ENCODE measurements around the gene GM2A. TPM values are rescaled to one million over a fixed set of nuclear protein-coding genes. Genes with fewer than 3 reads are reported as not detected.

GM2A gene
- total and polyA plus RNA-seq, 9 of the 15 experiments (the other 6 are each of a cell fraction or from before 2014, with no cell fraction given) = 5.8 to 36.0 (median 10.0) TPM

DNA sequence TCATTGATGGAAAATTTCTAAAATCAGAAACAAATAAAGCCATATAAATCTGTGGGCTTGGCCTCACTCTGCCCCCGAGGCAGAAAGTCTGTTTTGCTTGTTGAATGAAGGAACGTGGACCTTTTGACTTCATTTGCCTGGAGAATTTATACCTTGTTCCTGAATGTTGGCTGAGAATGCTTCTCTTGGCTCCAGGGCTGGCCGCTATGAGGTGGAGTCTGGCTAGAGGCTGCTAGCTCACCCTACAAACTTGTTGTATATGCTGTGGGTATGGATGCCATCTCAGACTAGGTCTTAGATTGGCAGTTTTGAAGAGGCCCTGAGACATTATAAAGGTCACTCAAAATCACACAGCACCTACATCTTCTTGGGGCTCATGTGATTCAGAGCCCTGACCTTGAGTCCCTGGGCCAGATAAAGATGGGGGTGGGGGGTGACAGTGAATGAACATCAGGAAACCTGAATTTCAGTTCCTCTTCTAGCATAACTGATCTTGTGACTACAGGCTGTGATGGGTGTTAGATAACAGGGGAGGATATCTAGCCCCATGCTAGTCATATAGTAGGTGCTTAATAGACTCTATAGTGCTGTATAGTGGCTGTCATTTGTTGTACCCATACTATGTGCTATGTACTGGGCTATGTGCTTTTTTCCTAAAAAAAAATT, 2.8 kb downstream of the GM2A start (continued):
- peak; percentile 33; the same call in 1 of the 2 replicates for TF ChIP-seq PKNOX1 (IDR thresholded peaks at IDR 0.05)
- peak; percentile 24 for TF ChIP-seq CBFA2T3 (IDR thresholded peaks at IDR 0.05)
- TF ChIP-seq FOXJ2 (tag; IDR thresholded peaks at IDR 0.05) = 0 out of 2 replicates have a peak, but pooled peaks have one; percentile 29
- 0 out of 2 replicates have a peak, but pooled peaks have one; percentile 7 for TF ChIP-seq ZNF354B (CRISPR knock-in tag; IDR thresholded peaks at IDR 0.05)
- peak; percentile 55; the same call in 1 of the 2 replicates for TF ChIP-seq EP300 (IDR thresholded peaks at IDR 0.05; ENCODE audit: low read length)
- TF ChIP-seq ZNF197 (CRISPR knock-in tag; IDR thresholded peaks at IDR 0.05; ENCODE audit: low read depth) = 0 out of 2 replicates have a peak, but pooled peaks have one; percentile 33
- TF ChIP-seq ZNF766 (CRISPR knock-in tag; conservative IDR thresholded peaks at IDR 0.05) = peak; percentile 80
- peak; percentile 57; the same call in 1 of the 2 replicates for TF ChIP-seq SMARCE1 (IDR thresholded peaks at IDR 0.05)
- TF ChIP-seq RNF2 (IDR thresholded peaks at IDR 0.05) = peak; percentile 59; the same call in 1 of the 2 replicates
- TF ChIP-seq NFE2L1 (tag; IDR thresholded peaks at IDR 0.05; ENCODE audit: borderline replicate concordance, low read depth) = no peak
- peak; percentile 92 for TF ChIP-seq ESRRA (IDR thresholded peaks at IDR 0.05; ENCODE audit: borderline replicate concordance, low read depth)
- no peak for TF ChIP-seq ETS2 (tag; IDR thresholded peaks at IDR 0.05; ENCODE audit: borderline replicate concordance, poor library complexity, severe bottlenecking)
- peak; percentile 69; the same call in 1 of the 2 replicates for TF ChIP-seq CTBP1 (IDR thresholded peaks at IDR 0.05; ENCODE audit: borderline replicate concordance)
- TF ChIP-seq JUND (IDR thresholded peaks at IDR 0.05; ENCODE audit: borderline replicate concordance, low read depth, low read length) = 0 out of 2 replicates have a peak, but pooled peaks have one; percentile 14
- TF ChIP-seq JUND (tag; IDR thresholded peaks at IDR 0.05; ENCODE audit: borderline replicate concordance, low read depth, low read length) = peak; percentile 31; the same call in 1 of the 3 replicates
- peak; percentile 58 for TF ChIP-seq TFE3 (CRISPR knock-in tag; IDR thresholded peaks at IDR 0.05)
- TF ChIP-seq MITF (IDR thresholded peaks at IDR 0.05) = peak; percentile 89
- TF ChIP-seq, protein P1, sequence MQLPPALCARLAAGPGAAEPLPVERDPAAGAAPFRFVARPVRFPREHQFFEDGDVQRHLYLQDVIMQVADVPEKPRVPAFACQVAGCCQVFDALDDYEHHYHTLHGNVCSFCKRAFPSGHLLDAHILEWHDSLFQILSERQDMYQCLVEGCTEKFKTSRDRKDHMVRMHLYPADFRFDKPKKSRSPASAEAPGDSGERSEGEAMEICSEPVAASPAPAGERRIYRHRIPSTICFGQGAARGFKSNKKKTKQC (CRISPR knock-in tag; IDR thresholded peaks at IDR 0.05) = no peak
- 0 out of 2 replicates have a peak, but pooled peaks have one; percentile 7 for TF ChIP-seq ZNF239 (CRISPR knock-in tag; IDR thresholded peaks at IDR 0.05)
- TF ChIP-seq NR2C1 (IDR thresholded peaks at IDR 0.05) = no peak
- peak; percentile 50 for TF ChIP-seq NR2C1 (tag; IDR thresholded peaks at IDR 0.05)
- no peak for TF ChIP-seq PTTG1 (tag; IDR thresholded peaks at IDR 0.05; ENCODE audit: low read depth)
- peak in 1 of 2 experiments; percentile 69; a peak in 1 of 4 replicates for TF ChIP-seq RCOR1 (IDR thresholded peaks at IDR 0.05; ENCODE audit: borderline replicate concordance in 1 of 2, low read depth in 2 of 2, low read length in 2 of 2)
- peak; percentile 14; the same call in 1 of the 2 replicates for TF ChIP-seq ADNP (tag; IDR thresholded peaks at IDR 0.05)
- TF ChIP-seq ETV1 (tag; conservative IDR thresholded peaks at IDR 0.05; ENCODE audit: low read depth) = peak; percentile 14; the same call in 1 of the 2 replicates
